ENCODE data around the gene KLHDC4.

DNA sequence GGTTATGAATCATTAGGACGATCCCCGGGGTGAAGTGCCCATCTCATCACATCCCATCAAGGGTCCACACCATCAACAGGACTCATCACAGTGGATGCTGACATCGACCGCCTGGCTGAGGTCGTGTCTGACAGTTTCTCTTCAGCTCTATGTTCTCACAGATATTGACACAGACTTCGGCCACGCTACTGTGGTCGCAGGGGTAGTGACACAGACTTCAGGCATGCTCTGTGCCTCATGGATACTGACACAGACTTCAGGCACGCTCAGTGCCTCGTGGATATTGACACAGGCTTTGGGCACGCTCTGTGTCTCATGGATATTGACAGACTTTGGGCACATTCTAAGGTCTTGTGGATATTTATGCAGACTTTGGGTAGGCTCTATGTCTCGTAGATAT is 50.1 kb downstream of the KLHDC4 start:
- TF ChIP-seq POLR2A (IDR thresholded peaks at IDR 0.05; ENCODE audit: low read depth, low read length) (no peak), POLR2AphosphoS5 (IDR thresholded peaks at IDR 0.05; ENCODE audit: low read depth, low read length) (no peak)

Data from GM12892 (cell line).